GM18505 (cell line): ENCODE measurements around the gene MSH3.

ENCODE experiments used
- ATAC-seq: cut with Tn5 transposase; IDR thresholded peaks from one replicate; pipeline ENCODE4 v1.9.1; 2021; ENCODE audit not compliant: unreplicated experiment
- POLR2A ChIP-seq: IDR thresholded peaks from 4 replicates; pipeline ENCODE4 v1.6.1; 2011; ENCODE audit warnings: borderline replicate concordance; ENCODE audit not compliant: insufficient read depth, insufficient read length; ENCODE audit errors: extremely low read depth

Gene MSH3

GRCh38 chr5:80668016-80668969, 13.8 kb downstream of the MSH3 start:
- TF ChIP-seq POLR2A: no peak

GRCh38 chr5:80672140-80672736, 17.8 kb downstream of the MSH3 start:
- TF ChIP-seq POLR2A: no peak
- ATAC-seq: no peak

More at GRCh38 chr5:80668016-80668969, 13.8 kb downstream of the MSH3 start:
- no peak for ATAC-seq

- ATAC-seq: no peak
Measured at GRCh38 chr5:80676706-80677105, 22.3 kb downstream of the MSH3 start.

GRCh38 chr5:80686757-80687156, 32.3 kb downstream of the MSH3 start:
- TF ChIP-seq POLR2A: no peak
- ATAC-seq: no peak

More at GRCh38 chr5:80676706-80677105, 22.3 kb downstream of the MSH3 start:
- TF ChIP-seq POLR2A: no peak

- TF ChIP-seq POLR2A: no peak
- no peak for ATAC-seq
Measured at GRCh38 chr5:80688648-80689420, 34.4 kb downstream of the MSH3 start.

DNA sequence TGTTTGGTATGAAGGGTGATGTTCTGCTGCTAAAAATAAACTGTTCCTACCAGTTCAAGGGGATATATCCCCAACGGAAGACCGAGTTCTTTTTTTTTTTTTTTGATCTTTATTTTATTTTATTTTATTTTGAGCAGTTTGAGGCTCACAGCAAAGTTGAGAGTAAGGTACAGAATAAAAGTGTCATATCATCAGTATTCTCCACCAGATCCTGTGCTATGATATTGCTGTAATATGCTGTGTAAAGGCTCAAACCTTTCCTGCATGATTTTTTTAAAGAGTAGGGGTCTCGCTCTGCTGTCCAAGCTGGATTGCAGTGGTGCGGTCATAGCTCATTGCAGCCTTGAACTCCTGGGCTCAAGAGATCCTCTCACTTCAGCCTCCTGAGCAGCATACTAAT, 35.2 kb downstream of the MSH3 start:
- no peak for ATAC-seq
- TF ChIP-seq POLR2A: no peak

- no peak for TF ChIP-seq POLR2A
- no peak for ATAC-seq
Measured at GRCh38 chr5:80695666-80696065, 41.2 kb downstream of the MSH3 start.

DNA sequence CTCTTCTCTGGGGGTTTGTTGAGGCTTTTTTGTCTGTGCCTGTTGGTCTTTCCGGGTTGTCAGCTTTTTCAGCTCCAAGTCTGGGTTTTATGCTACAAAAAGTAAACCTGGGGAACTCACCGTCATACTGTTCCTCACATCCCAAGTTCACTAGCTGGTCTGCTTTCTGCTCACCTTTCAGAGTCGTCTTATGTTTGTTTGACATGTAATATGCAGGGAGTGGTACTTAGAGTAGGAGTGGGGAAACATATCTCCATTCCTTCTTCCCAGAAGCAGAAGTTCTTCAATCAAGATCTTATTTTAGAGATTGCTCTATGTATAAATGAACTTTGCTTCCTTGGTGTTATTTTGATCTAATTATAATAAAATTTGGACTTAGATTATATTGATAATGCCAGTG, 42.0 kb downstream of the MSH3 start:
- TF ChIP-seq POLR2A: no peak
- no peak for ATAC-seq

GRCh38 chr5:80697100-80697499, 42.6 kb downstream of the MSH3 start:
- TF ChIP-seq POLR2A: no peak
- no peak for ATAC-seq

GRCh38 chr5:80698369-80698768, 43.9 kb downstream of the MSH3 start:
- ATAC-seq: no peak
- no peak for TF ChIP-seq POLR2A

DNA sequence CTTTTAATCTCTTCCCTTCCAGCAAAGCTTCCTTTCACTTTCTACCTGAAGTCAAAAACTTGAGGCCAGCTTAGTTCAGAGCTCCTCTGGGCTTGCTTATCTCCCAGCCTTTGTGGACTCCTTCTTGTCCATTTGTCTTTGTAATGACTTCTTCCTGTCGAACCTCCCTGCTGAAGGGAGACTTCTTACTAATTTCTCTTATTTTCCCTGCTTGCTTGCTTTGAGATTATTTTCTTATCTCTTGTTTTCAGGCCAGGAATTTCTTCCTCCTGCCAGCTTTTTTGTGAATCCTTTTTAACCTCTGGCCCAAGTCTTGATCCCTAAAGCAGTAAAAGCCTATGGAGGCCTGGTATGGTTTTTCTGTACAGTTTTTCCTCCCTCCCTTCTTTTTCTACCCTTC, 47.1 kb downstream of the MSH3 start:
- no peak for TF ChIP-seq POLR2A
- no peak for ATAC-seq

DNA sequence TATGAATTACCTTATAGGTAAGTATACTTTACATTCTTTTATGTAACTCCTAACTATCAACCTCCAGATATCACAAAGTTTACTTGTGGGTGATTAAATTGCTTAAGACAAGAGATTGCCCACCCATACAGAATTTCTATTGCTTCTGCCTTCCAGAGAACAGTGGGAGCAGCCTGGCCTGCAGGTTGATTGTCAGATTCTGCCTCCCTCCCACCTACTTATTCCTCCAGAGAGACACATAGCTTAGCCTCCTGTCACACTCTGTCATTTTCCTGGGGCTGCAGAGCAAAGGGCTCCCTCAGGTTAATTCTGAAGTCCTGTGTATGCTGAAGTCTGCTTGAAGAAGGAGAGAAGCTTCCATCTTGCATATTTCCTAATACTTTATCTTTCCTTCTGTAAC, 48.8 kb downstream of the MSH3 start:
- no peak for ATAC-seq

GRCh38 chr5:80703747-80704146, 49.3 kb downstream of the MSH3 start:
- no peak for TF ChIP-seq POLR2A
- no peak for ATAC-seq

More for the DNA sequence above, 48.8 kb downstream of the MSH3 start:
- TF ChIP-seq POLR2A: no peak

- TF ChIP-seq POLR2A: no peak
- no peak for ATAC-seq
Measured at GRCh38 chr5:80704221-80704620, 49.8 kb downstream of the MSH3 start.

DNA sequence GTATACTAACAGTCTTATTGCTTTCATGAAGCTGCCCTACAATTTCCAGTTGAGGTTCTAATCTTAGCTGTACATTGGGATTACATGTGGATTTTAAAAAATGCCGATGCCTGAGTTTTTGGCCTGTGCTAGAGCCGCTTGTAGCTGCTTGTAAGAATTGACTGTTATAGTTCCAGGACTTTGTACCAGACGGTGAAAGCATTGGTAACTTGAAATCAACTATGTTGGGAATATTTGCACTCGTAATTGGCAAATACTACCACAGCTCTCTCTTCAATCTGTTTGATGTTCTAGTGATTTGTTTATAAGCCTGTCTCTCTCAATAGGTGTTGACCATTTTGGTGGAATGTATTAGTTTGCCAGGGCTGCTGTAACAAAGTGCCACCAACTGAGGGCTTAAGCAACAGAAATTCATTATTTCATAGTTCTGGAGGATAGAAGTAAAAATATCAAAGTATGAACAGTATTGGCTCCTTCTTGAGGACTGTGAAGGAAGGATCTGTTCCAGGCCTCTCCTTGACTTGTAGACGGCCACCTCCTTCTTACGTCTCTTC, 50.8 kb downstream of the MSH3 start:
- ATAC-seq: no peak
- no peak for TF ChIP-seq POLR2A
